Gastroesophageal sphincter (tissue), 4 donors: Measurements from ENCODE around the gene NCKAP5. TPM values are rescaled to one million over a fixed set of nuclear protein-coding genes. Genes with fewer than 3 reads are reported as not detected.
A peak's percentile ranks its signal among the peaks of the same experiment; 100 is the strongest.

Source experiments
- ATAC-seq: fragments of 150-250 bp; one replicate; pipeline ENCODE4 v1.9.1; 2016; ENCODE audit warnings: mild to moderate bottlenecking, moderate library complexity
- H3K27ac ChIP-seq, 4 donors: fragments of 200-600 bp; sonication (generic) in 3 of 4; 1 replicate in 3 of 4; 2 replicates in 1 of 4; pipeline ENCODE4 v1.5.1; 2016 to 2019
- H3K27me3 ChIP-seq: fragments of 200-600 bp; sonication (generic); one replicate; pipeline ENCODE4 v1.5.1; 2019
- H3K36me3 ChIP-seq, 2 donors: fragments of 200-600 bp; sonication (generic); one replicate each; pipeline ENCODE4 v1.5.1; 2019; ENCODE audit warnings: control low read depth in 1 of 2
- H3K4me1 ChIP-seq, 3 donors: fragments of 200-600 bp; sonication (generic); 1 replicate in 2 of 3; 2 replicates in 1 of 3; pipeline ENCODE4 v1.5.1; 2016 to 2019; ENCODE audit warnings: control low read depth in 2 of 3
- H3K4me3 ChIP-seq, 2 donors: fragments of 200-600 bp; sonication (generic); one replicate each; pipeline ENCODE4 v1.5.1; 2019; ENCODE audit warnings: mild to moderate bottlenecking in 1 of 2, moderate library complexity in 1 of 2
- H3K9me3 ChIP-seq, 3 donors: fragments of 200-600 bp; sonication (generic); one replicate each; pipeline ENCODE4 v1.5.1; 2017 to 2019; ENCODE audit warnings: control low read depth in 2 of 3
- EP300 ChIP-seq: sonication (generic); formaldehyde crosslinking; IDR thresholded peaks from one replicate; pipeline ENCODE4 v1.6.1; 2017; ENCODE audit warnings: antibody characterized with exemption, mild to moderate bottlenecking
- POLR2A ChIP-seq, 2 donors: fragments of 450-650 bp; IDR thresholded peaks; one replicate each; pipeline ENCODE4 v1.6.1; 2017; ENCODE audit warnings: antibody characterized with exemption in 2 of 2, mild to moderate bottlenecking in 2 of 2, moderate library complexity in 1 of 2
- POLR2AphosphoS5 ChIP-seq: sonication (generic); formaldehyde crosslinking; IDR thresholded peaks from one replicate; pipeline ENCODE4 v1.6.1; 2017; ENCODE audit warnings: antibody characterized with exemption
- WGBS, 2 donors: methylation state at CpG; one replicate each; pipeline ENCODE4 v1.1.5; 2018; ENCODE audit warnings: low coverage in 1 of 2; 5-methylcytosine and 5-hydroxymethylcytosine counted together
- total RNA-seq, 4 donors: library from RNA; depleted of rRNA; stranded (reverse); fragments of >200 nt; gene quantifications; one replicate each; pipeline ENCODE4 v1.1.0, GENCODE V29; 2016
- TF ChIP-seq, protein P1 (sequence below), 4 experiments: fragments of 200-600 bp in 2 of 4; fragments of 450-650 bp in 2 of 4; sonication (generic) in 1 of 4; IDR thresholded peaks; one replicate each; pipeline ENCODE4 v1.5.1; 2017 to 2019; ENCODE audit warnings: antibody characterized with exemption in 4 of 4, mild to moderate bottlenecking in 2 of 4, moderate library complexity in 2 of 4

Gene NCKAP5
- total RNA-seq, 4 donors from 2014 or later = 0.16 to 0.57 (median 0.33) TPM

DNA sequence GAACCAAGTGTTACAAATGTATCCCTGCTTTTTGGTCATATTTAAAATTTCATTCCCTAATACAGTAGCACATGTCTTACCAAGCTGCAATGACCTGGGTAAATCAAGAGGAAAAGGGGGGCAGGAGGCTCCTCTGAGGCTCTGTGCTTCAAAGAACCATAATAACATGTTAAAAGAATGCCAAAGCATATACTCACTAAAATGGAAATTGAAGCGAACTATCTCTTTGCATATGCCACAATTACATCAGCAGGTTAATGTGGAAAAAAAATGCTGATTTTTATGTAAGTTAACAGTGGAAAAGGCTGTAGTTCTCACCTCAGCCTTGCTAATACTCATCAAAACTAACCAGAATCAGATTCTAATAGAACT is 37.5 kb upstream of the NCKAP5 start:
- Histone ChIP-seq H3K36me3 (no peaks in the 10 kb centered on the region), H3K4me3 (no peak overlapping the region), H3K27ac (no peak overlapping the region), H3K4me1 (peaks cover 0 to 5% (median 0%) of the 10 kb centered on the region in 3 donors), H3K27me3 (no peaks in the 10 kb centered on the region), H3K9me3 (no peaks in the 10 kb centered on the region)
- WGBS, 2 donors = 92 to 100% methylated on average over 1 of the region's 1 CpG
- TF ChIP-seq, protein P1, sequence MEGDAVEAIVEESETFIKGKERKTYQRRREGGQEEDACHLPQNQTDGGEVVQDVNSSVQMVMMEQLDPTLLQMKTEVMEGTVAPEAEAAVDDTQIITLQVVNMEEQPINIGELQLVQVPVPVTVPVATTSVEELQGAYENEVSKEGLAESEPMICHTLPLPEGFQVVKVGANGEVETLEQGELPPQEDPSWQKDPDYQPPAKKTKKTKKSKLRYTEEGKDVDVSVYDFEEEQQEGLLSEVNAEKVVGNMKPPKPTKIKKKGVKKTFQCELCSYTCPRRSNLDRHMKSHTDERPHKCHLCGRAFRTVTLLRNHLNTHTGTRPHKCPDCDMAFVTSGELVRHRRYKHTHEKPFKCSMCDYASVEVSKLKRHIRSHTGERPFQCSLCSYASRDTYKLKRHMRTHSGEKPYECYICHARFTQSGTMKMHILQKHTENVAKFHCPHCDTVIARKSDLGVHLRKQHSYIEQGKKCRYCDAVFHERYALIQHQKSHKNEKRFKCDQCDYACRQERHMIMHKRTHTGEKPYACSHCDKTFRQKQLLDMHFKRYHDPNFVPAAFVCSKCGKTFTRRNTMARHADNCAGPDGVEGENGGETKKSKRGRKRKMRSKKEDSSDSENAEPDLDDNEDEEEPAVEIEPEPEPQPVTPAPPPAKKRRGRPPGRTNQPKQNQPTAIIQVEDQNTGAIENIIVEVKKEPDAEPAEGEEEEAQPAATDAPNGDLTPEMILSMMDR (IDR thresholded peaks at IDR 0.05) = no peak
- TF ChIP-seq EP300 (no peak), POLR2AphosphoS5 (no peak), POLR2A (IDR thresholded peaks at IDR 0.05) (no peak)
- ATAC-seq = no peak

DNA sequence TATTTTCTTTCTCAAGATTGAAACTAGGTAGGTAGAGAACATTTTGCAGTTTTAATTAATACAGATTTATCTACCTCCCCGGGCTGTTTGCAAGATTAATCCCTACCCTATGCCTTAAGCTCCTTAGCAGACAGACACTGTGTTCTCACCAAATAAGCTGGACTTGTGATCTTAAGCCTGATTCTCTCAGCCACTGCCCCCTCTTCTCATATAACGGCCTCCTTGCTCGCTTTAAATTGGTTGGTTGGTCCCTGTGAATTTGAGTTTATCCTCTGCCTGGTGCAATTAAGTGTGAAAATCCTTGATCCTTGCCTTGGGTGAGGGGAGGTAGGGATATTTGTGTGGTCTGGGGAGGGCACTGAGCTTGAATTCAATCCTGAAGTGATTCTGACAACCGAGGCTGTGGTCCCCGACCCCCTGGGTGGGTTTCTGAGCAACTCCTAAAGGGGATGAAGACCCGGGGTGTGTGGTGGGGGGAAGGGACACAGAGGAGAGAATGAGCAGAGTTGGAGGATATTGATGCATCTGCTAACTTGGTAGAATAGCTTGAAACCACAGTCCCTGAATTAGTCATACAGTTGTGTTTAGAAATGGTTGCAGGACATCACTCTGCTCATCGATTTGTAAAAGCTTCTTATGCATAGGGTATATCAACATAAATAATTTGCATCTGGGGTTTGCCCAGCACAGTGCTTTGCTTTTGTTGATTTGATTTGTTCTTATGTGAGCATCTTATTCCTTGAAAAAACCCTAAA is 36.9 kb upstream of the NCKAP5 start:
- H3K9me3 ChIP-seq = no peaks in the 10 kb centered on the region
- H3K4me3 ChIP-seq = no peak overlapping the region
- peaks cover 0 to 5% (median 0%) of the 10 kb centered on the region in 3 donors for H3K4me1 ChIP-seq
- WGBS, 2 donors = 53 to 65% methylated on average over 3 to 6 of the region's 7 CpGs
- H3K27ac ChIP-seq = no peak overlapping the region
- ATAC-seq = no peak
- no peaks in the 10 kb centered on the region for H3K27me3 ChIP-seq
- no peaks in the 10 kb centered on the region for H3K36me3 ChIP-seq
- no peak for TF ChIP-seq POLR2A (IDR thresholded peaks at IDR 0.05)
- TF ChIP-seq POLR2AphosphoS5 = no peak
- TF ChIP-seq EP300 = no peak
- TF ChIP-seq, protein P1 (IDR thresholded peaks at IDR 0.05) = no peak

DNA sequence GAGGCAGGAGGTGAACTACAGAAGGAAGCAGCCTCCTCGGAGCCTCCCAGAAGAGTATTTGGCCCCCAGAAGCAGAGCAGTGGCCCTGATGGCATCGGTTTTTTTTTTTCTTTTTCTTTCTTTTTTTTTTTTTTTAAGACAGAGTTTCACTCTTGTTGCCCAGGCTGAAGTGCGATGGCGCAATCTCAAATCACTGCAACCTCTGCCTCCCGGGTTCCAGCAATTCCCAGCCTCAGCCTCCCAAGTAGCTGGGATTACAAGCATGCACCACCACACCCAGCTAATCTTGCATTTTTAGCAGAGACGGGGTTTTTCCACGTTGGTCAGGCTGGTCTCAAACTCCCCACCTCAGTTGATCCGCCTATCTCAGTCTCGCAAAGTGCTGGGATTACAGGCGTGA is 34.8 kb upstream of the NCKAP5 start:
- no peaks in the 10 kb centered on the region for H3K36me3 ChIP-seq
- TF ChIP-seq, protein P1 (IDR thresholded peaks at IDR 0.05) = no peak
- TF ChIP-seq POLR2AphosphoS5 (no peak), EP300 (no peak), POLR2A (IDR thresholded peaks at IDR 0.05) (no peak)
- H3K27me3 ChIP-seq = no peaks in the 10 kb centered on the region
- H3K4me1 ChIP-seq = peaks cover 0 to 5% (median 0%) of the 10 kb centered on the region in 3 donors
- no peak for ATAC-seq
- no peaks in the 10 kb centered on the region for H3K9me3 ChIP-seq
- no peak overlapping the region for H3K4me3 ChIP-seq
- no peak overlapping the region for H3K27ac ChIP-seq
- 94 to 95% methylated on average over 7 of the region's 10 CpGs for WGBS, 2 donors

DNA sequence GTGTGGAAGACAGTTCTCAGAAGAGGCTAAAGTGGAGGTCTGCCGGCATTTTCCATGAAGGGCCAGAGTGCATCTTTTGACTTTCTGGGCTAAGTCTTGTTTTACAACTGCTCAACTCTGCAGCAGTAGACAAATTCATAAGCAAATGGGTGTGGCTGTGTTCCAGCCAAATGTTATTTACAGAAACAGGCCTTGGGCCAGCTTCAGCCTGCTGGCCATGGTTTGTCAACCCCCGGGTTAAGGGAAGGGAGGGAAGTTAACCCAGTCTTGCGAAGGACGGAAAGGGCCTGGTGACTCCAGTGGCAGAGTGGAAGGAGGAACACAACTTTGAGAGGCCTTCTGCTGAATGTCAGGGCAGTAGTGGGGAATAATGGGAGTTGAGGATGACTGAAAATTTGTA is 34.3 kb upstream of the NCKAP5 start:
- H3K36me3 ChIP-seq = no peaks in the 10 kb centered on the region
- no peak for TF ChIP-seq POLR2A (IDR thresholded peaks at IDR 0.05)
- TF ChIP-seq, protein P1 (IDR thresholded peaks at IDR 0.05) = no peak
- no peak for TF ChIP-seq EP300
- TF ChIP-seq POLR2AphosphoS5 = no peak
- H3K4me1 ChIP-seq = peaks cover 0 to 5% (median 0%) of the 10 kb centered on the region in 3 donors
- no peaks in the 10 kb centered on the region for H3K9me3 ChIP-seq
- ATAC-seq = peak; percentile 40
- no peaks in the 10 kb centered on the region for H3K27me3 ChIP-seq
- H3K4me3 ChIP-seq = no peak overlapping the region
- no peak overlapping the region for H3K27ac ChIP-seq
- 22 to 24% methylated on average over 3 of the region's 4 CpGs for WGBS, 2 donors
